DND-41 (cell line): ENCODE results near the gene WDR18.

Experiments
- CTCF ChIP-seq: IDR thresholded peaks from 2 replicates; pipeline ENCODE4 v1.5.1; 2012; ENCODE audit warnings: borderline replicate concordance, low read length, moderate library complexity, mild to moderate bottlenecking; ENCODE audit not compliant: poor library complexity, severe bottlenecking; ENCODE audit errors: extremely low read depth
- EZH2 ChIP-seq: IDR thresholded peaks from 3 replicates; pipeline ENCODE4 v1.6.1; 2012; ENCODE audit warnings: borderline replicate concordance, low read depth, mild to moderate bottlenecking, moderate library complexity, low read length, inconsistent platforms; ENCODE audit not compliant: severe bottlenecking

GRCh38 chr19:1020868-1021425 is 36.8 kb downstream of the WDR18 start, which contains the start of gene TMEM259:
- TF ChIP-seq CTCF = no peak
- TF ChIP-seq EZH2 = no peak
